Astrocyte of the cerebellum (primary cell): ENCODE measurements around the gene RMRP.
"Not testable (repeated sequence)": the region's sequence is repeated elsewhere in the genome, so short reads cannot be mapped to it uniquely, and the experiment has no call there.

Experiments
- DNase-seq: peaks from one replicate; pipeline ENCODE4 v3.0.0-alpha.2; 2011; ENCODE audit warnings: low read depth
- H3K4me3 ChIP-seq: 2 replicates; pipeline ENCODE4 v1.5.1; 2011; ENCODE audit warnings: mild to moderate bottlenecking, low read depth, low read length, moderate library complexity
- CTCF ChIP-seq: IDR thresholded peaks from 2 replicates; pipeline ENCODE4 v1.5.1; 2012; ENCODE audit warnings: low read length, low read depth, moderate library complexity, mild to moderate bottlenecking; ENCODE audit errors: missing control alignments
- in situ Hi-C: cut with HindIII; loops from 2 replicates; pipeline ENCODE4 v1.10.0; 2017; ENCODE audit warnings: low sequenced_read_pairs

Gene RMRP

GRCh38 chr9:35649431-35650340, 8.1 kb downstream of the RMRP start:
- in situ Hi-C loops, result no loop called here
- no peak overlapping the region for H3K4me3 ChIP-seq
- TF ChIP-seq CTCF, result no peak
- no peak for DNase-seq

DNA sequence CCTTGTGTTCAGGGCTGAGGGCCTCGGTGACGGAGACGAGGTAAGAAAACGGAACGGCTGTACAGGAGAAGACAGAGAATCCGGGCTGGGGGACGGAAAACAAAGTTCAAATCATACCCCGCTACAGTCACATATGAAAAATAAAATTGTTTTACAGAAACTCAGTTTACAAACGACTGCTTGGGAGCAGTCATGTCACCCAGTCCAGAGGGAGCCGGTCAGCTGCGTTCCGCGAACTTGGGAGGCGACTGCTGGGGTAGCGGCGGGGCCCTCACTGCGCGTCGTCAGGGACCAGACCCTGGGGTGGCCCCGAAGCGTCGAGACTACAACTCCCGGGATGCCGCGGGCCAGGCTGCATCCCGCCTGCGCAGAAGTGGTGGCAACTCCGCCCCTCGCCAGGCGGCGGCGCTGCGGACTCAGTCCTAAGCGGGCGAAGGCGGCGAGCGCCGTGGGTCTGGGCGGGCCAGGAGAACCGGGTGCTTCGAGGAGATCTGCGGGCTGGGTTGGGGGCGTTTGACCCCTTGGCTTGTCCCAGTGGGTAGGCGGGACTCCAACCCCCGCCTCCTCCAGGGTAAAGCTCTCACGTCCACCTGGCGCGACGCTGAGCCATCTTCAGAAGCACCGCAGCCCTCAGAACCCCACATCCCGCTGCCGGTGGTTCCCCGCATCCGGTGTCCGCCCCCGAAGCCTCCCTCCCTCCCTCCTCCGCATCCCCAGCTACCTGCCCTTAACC, 11.1 kb downstream of the RMRP start:
- DNase-seq, result peak; percentile 55
- TF ChIP-seq CTCF, result peak; percentile 84
- H3K4me3 ChIP-seq, result peak overlapping the region; percentile 61
- in situ Hi-C loops, result no loop called here

- DNase-seq, result no peak
- H3K4me3 ChIP-seq, result peak overlapping the region; percentile 61
- in situ Hi-C loops, result no loop called here
- TF ChIP-seq CTCF, result peak; percentile 25
Observed at GRCh38 chr9:35646153-35646532, 11.7 kb downstream of the RMRP start.

- DNase-seq, in situ Hi-C loops: not testable (repeated sequence)
- peak overlapping the region; percentile 61 for H3K4me3 ChIP-seq
Observed at GRCh38 chr9:35645736-35646135, 12.1 kb downstream of the RMRP start.

GRCh38 chr9:35643046-35643445, 14.8 kb downstream of the RMRP start:
- no peak overlapping the region for H3K4me3 ChIP-seq
- in situ Hi-C loops, result no loop called here
- no peak for DNase-seq
- TF ChIP-seq CTCF, result no peak

- DNase-seq, in situ Hi-C loops, H3K4me3 ChIP-seq: not testable (repeated sequence)
Observed at GRCh38 chr9:35641478-35641877, 16.3 kb downstream of the RMRP start.

DNA sequence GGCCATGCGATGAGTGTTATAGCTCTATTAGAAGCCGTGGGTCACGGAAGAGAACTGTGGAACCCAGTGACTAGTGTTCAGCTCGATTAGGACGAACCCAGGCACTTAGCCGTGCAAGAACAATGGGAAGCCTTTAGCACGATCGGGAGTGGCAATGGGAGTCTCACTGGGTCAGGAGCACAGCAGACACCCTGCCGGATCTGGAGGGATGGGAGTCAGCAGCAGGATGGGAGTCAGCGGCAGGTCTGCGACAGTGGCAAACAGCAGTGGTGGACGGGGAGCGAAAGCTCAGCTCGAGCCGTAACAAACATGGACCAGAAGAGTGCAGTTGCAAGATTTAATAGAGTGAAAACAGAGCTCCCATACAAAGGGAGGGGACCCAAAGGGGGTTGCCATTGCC, 17.4 kb downstream of the RMRP start:
- DNase-seq, in situ Hi-C loops, H3K4me3 ChIP-seq: not testable (repeated sequence)

- DNase-seq, result no peak
- no peak overlapping the region for H3K4me3 ChIP-seq
- TF ChIP-seq CTCF, result no peak
- in situ Hi-C loops, result no loop called here
Observed at GRCh38 chr9:35639631-35640030, 18.2 kb downstream of the RMRP start.

GRCh38 chr9:35639225-35639624, 18.6 kb downstream of the RMRP start:
- H3K4me3 ChIP-seq, in situ Hi-C loops, DNase-seq: not testable (repeated sequence)

- in situ Hi-C loops, H3K4me3 ChIP-seq, DNase-seq: not testable (repeated sequence)
Observed at GRCh38 chr9:35638751-35639150, 19.1 kb downstream of the RMRP start.

DNA sequence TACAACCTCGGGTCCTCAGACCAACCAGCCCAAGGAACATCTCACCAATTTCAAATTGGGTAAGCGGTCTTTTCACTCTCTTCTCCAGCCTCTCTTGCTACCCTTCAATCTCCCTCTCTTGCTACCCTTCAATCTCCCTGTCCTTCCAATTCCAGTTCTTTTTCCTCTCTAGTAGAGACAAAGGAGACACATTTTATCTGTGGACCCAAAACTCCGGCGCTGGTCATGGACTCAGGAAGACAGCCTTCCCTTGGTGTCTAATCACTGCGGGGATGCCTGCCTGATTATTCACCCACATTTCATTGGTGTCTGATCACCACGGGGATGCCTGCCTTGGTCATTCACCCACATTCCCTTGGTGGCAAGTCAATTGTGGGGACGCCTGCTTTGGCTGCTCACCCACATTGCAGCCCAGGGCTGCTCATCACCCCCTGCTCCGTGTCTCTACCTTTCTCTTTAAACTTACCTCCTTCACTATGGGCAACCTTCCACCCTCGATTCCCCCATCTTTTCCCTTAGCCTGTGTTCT, 20.3 kb downstream of the RMRP start:
- H3K4me3 ChIP-seq, in situ Hi-C loops, DNase-seq: not testable (repeated sequence)
